WTC11 (cell line): Measurements from ENCODE around the gene EMILIN1. TPM values are rescaled to one million over a fixed set of nuclear protein-coding genes. Genes with fewer than 3 reads are reported as not detected.

Experiments used
- ATAC-seq: fragments of 200-7000 bp; cut with Tn5 transposase; 2 replicates; pipeline ENCODE4 v1.10.0; 2021; ENCODE audit warnings: mild to moderate bottlenecking, moderate library complexity
- CTCF ChIA-PET: fragments of 300-600 bp; sonication (Branson Sonifier 250); formaldehyde crosslinking; loops from one replicate; lab custom pipeline; 2021; ENCODE audit warnings: antibody characterized with exemption; lab: Charles Lee
- POLR2A ChIA-PET: fragments of 350-600 bp; sonication (Branson Sonifier 250); formaldehyde crosslinking; loops from one replicate; lab custom pipeline; 2021; ENCODE audit warnings: antibody characterized with exemption; lab: Charles Lee
- DNase-seq: peaks from one replicate; pipeline ENCODE4 v3.0.0; 2021; ENCODE audit warnings: low spot score
- H3K27ac Mint-ChIP-seq: 2 replicates; pipeline ENCODE4 v1.8.0; 2021; ENCODE audit warnings: mixed read lengths
- H3K27me3 Mint-ChIP-seq: 2 replicates; pipeline ENCODE4 v1.8.0; 2021; ENCODE audit warnings: low read depth, mild to moderate bottlenecking, moderate library complexity, mixed read lengths
- H3K36me3 Mint-ChIP-seq: 2 replicates; pipeline ENCODE4 v1.8.0; 2021; ENCODE audit warnings: mixed read lengths
- H3K4me1 Mint-ChIP-seq: 2 replicates; pipeline ENCODE4 v1.8.0; 2022; ENCODE audit warnings: mixed read lengths
- H3K4me3 Mint-ChIP-seq: 2 replicates; pipeline ENCODE4 v1.8.0; 2021; ENCODE audit warnings: mild to moderate bottlenecking, moderate library complexity, mixed read lengths
- H3K9me3 Mint-ChIP-seq: 2 replicates; pipeline ENCODE4 v1.8.0; 2021; ENCODE audit warnings: mixed read lengths
- AFF4 ChIP-seq: sonication (generic); formaldehyde crosslinking; IDR thresholded peaks from 2 replicates; pipeline ENCODE4 v1.8.1; 2023; ENCODE audit warnings: mild to moderate bottlenecking, missing genetic modification reagents, borderline replicate concordance
- ATF1 ChIP-seq: sonication (generic); formaldehyde crosslinking; IDR thresholded peaks from 2 replicates; pipeline ENCODE4 v1.8.1; 2023; ENCODE audit warnings: mild to moderate bottlenecking, moderate library complexity, missing genetic modification reagents
- ATF2 ChIP-seq: sonication (generic); formaldehyde crosslinking; IDR thresholded peaks from 2 replicates; pipeline ENCODE4 v1.8.1; 2022; ENCODE audit warnings: low read depth, missing genetic modification reagents, borderline replicate concordance
- ATF6 ChIP-seq: sonication (generic); formaldehyde crosslinking; IDR thresholded peaks from 2 replicates; pipeline ENCODE4 v1.8.1; 2023; ENCODE audit warnings: mild to moderate bottlenecking, missing genetic modification reagents
- CDX4 ChIP-seq: fragments of 250-450 bp; sonication (Bioruptor Pico); IDR thresholded peaks from 2 replicates; pipeline ENCODE4 v1.9.0; 2021; ENCODE audit warnings: moderate library complexity, mild to moderate bottlenecking, inconsistent platforms, borderline replicate concordance
- IRF2 ChIP-seq: sonication (generic); formaldehyde crosslinking; IDR thresholded peaks from 2 replicates; pipeline ENCODE4 v1.8.0; 2022; ENCODE audit warnings: low read depth, missing genetic modification reagents, borderline replicate concordance
- JUN ChIP-seq: sonication (generic); formaldehyde crosslinking; IDR thresholded peaks from 2 replicates; pipeline ENCODE4 v1.8.0; 2023; ENCODE audit warnings: mild to moderate bottlenecking, missing genetic modification reagents
- MAX ChIP-seq: sonication (generic); formaldehyde crosslinking; IDR thresholded peaks from 2 replicates; pipeline ENCODE4 v1.8.0; 2022; ENCODE audit warnings: mild to moderate bottlenecking, missing genetic modification reagents
- MLX ChIP-seq: sonication (generic); formaldehyde crosslinking; IDR thresholded peaks from 2 replicates; pipeline ENCODE4 v1.8.1; 2023; ENCODE audit warnings: mild to moderate bottlenecking, missing genetic modification reagents, moderate library complexity
- NR3C1 ChIP-seq: sonication (generic); formaldehyde crosslinking; conservative IDR thresholded peaks from 2 replicates; pipeline ENCODE4 v1.8.1; 2023; ENCODE audit warnings: low read depth, mild to moderate bottlenecking, missing genetic modification reagents
- PREB ChIP-seq: sonication (generic); formaldehyde crosslinking; IDR thresholded peaks from 2 replicates; pipeline ENCODE4 v1.8.1; 2022; ENCODE audit warnings: mild to moderate bottlenecking, missing genetic modification reagents, moderate library complexity, borderline replicate concordance
- SP1 ChIP-seq: sonication (generic); formaldehyde crosslinking; conservative IDR thresholded peaks from 2 replicates; pipeline ENCODE4 v1.8.1; 2022; ENCODE audit warnings: missing genetic modification reagents
- TEAD4 ChIP-seq: sonication (generic); formaldehyde crosslinking; IDR thresholded peaks from 2 replicates; pipeline ENCODE4 v1.8.0; 2022; ENCODE audit warnings: mild to moderate bottlenecking, missing genetic modification reagents
- USF1 ChIP-seq: sonication (generic); formaldehyde crosslinking; IDR thresholded peaks from 2 replicates; pipeline ENCODE4 v1.8.0; 2022; ENCODE audit warnings: mild to moderate bottlenecking, missing genetic modification reagents
- ZBTB43 ChIP-seq: sonication (generic); formaldehyde crosslinking; IDR thresholded peaks from 2 replicates; pipeline ENCODE4 v1.8.1; 2023; ENCODE audit warnings: mild to moderate bottlenecking, missing genetic modification reagents
- ZMAT4 ChIP-seq: fragments of 250-450 bp; sonication (Bioruptor Pico); IDR thresholded peaks from 2 replicates; pipeline ENCODE4 v1.9.0; 2021; ENCODE audit warnings: mild to moderate bottlenecking
- ZNF121 ChIP-seq: sonication (generic); formaldehyde crosslinking; IDR thresholded peaks from 2 replicates; pipeline ENCODE4 v1.8.0; 2023; ENCODE audit warnings: missing genetic modification reagents
- ZNF317 ChIP-seq: sonication (generic); formaldehyde crosslinking; IDR thresholded peaks from 2 replicates; pipeline ENCODE4 v1.8.1; 2023; ENCODE audit warnings: low read depth, mild to moderate bottlenecking, moderate library complexity, missing genetic modification reagents, borderline replicate concordance
- ZNF423 ChIP-seq: fragments of 250-450 bp; sonication (Bioruptor Pico); IDR thresholded peaks from 2 replicates; pipeline ENCODE4 v2.1.2; 2022; ENCODE audit warnings: mild to moderate bottlenecking, moderate library complexity
- total RNA-seq: library from RNA; stranded (reverse); gene quantifications from 3 replicates; pipeline ENCODE4 v1.2.3, GENCODE V29; 2021

EMILIN1 gene
- total RNA-seq, 1 experiment from 2014 or later, result 3.5 TPM

GRCh38 chr2:27067385-27067784, 11.0 kb upstream of the EMILIN1 start:
- peaks cover 5% of the 10 kb centered on the region for H3K4me1 Mint-ChIP-seq
- DNase-seq, result no peak
- ChIA-PET POLR2A (interaction anchor here (0.7 kb wide), 1 partner anchor 565 kb away, joined by 4 read pairs; no protein-coding TSS in a partner anchor), CTCF (no interaction called here)
- no peaks in the 10 kb centered on the region; the same call in 1 of the 2 replicates for H3K27me3 Mint-ChIP-seq
- TF ChIP-seq ZBTB43 (CRISPR knock-in tag) (no peak), ZNF423 (CRISPR knock-in tag) (no peak), MAX (no peak), SP1 (CRISPR knock-in tag) (no peak), ZNF317 (CRISPR knock-in tag) (no peak), MLX (no peak), JUN (CRISPR knock-in tag) (no peak), ATF1 (CRISPR knock-in tag) (no peak), PREB (CRISPR knock-in tag) (no peak), TEAD4 (no peak), IRF2 (CRISPR knock-in tag) (no peak)
- H3K4me3 Mint-ChIP-seq, result no peak overlapping the region
- H3K9me3 Mint-ChIP-seq, result no peaks in the 10 kb centered on the region
- peaks cover 41% of the 10 kb centered on the region for H3K36me3 Mint-ChIP-seq
- ATAC-seq, result no peak
- no peak overlapping the region for H3K27ac Mint-ChIP-seq

- H3K4me3 Mint-ChIP-seq, result no peak overlapping the region; the same call in none of the 2 replicates
- H3K27me3 Mint-ChIP-seq, result no peaks in the 10 kb centered on the region; the same call in 1 of the 2 replicates
- ChIA-PET POLR2A (interaction anchor here (1.5 kb wide), 1 partner anchor 18 kb away, joined by 3 read pairs; the partner anchor contains the start of gene AGBL5), CTCF (no interaction called here)
- no peak for ATAC-seq
- peaks cover 36% of the 10 kb centered on the region for H3K36me3 Mint-ChIP-seq
- peaks cover 11% of the 10 kb centered on the region for H3K4me1 Mint-ChIP-seq
- no peaks in the 10 kb centered on the region for H3K9me3 Mint-ChIP-seq
- H3K27ac Mint-ChIP-seq, result no peak overlapping the region; the same call in 1 of the 2 replicates
- DNase-seq, result no peak
- TF ChIP-seq NR3C1 (CRISPR knock-in tag) (no peak), AFF4 (no peak), PREB (CRISPR knock-in tag) (no peak), ZMAT4 (CRISPR knock-in tag) (no peak), USF1 (CRISPR knock-in tag) (no peak), ATF6 (CRISPR knock-in tag) (no peak), ATF2 (no peak), CDX4 (CRISPR knock-in tag) (no peak), ZNF121 (CRISPR knock-in tag) (no peak)
Measured at GRCh38 chr2:27069436-27069835, 9.0 kb upstream of the EMILIN1 start.
